Body of pancreas (tissue), 4 donors: ENCODE measurements around the gene MATR3. TPM values are rescaled to one million over a fixed set of nuclear protein-coding genes. Genes with fewer than 3 reads are reported as not detected.

ENCODE experiments used
- ATAC-seq: fragments of 150-250 bp; one replicate; pipeline ENCODE4 v1.9.1; 2016
- DNase-seq, 4 donors: peaks; one replicate each; pipeline ENCODE4 v3.0.0-alpha.2; 2019
- H3K27ac ChIP-seq, 4 donors: fragments of 200-600 bp; sonication (generic); 1 replicate in 3 of 4; 2 replicates in 1 of 4; pipeline versions ENCODE4 v1.5.1 to v1.6.1; 2016 to 2019; ENCODE audit warnings: mild to moderate bottlenecking in 1 of 4, mixed read lengths in 1 of 4, moderate library complexity in 1 of 4
- H3K27me3 ChIP-seq, 2 donors: fragments of 200-600 bp; sonication (generic); one replicate each; pipeline ENCODE4 v1.6.0; 2016; ENCODE audit warnings: mild to moderate bottlenecking in 1 of 2
- H3K36me3 ChIP-seq, 2 donors: fragments of 200-600 bp; sonication (generic); replicated peaks in 1 of 2; 2 replicates each; pipeline ENCODE4 v1.5.1; 2016; ENCODE audit warnings: low read depth in 2 of 2; ENCODE audit not compliant: insufficient read depth in 1 of 2
- H3K4me1 ChIP-seq: fragments of 200-600 bp; sonication (generic); one replicate; pipeline ENCODE4 v1.6.0; 2016
- H3K4me3 ChIP-seq, 2 donors: fragments of 200-600 bp; sonication (generic); 1 replicate in 1 of 2; 2 replicates in 1 of 2; pipeline ENCODE4 v1.5.1; 2016 to 2019
- H3K9me3 ChIP-seq, 3 donors: fragments of 200-600 bp; sonication (generic); 1 replicate in 2 of 3; 2 replicates in 1 of 3; pipeline ENCODE4 v1.5.1; 2016
- CTCF ChIP-seq, 7 experiments: fragments of 450-650 bp in 4 of 7; fragments of 200-600 bp in 3 of 7; sonication (generic) in 3 of 7; IDR thresholded peaks; one replicate each; pipeline ENCODE4 v1.5.1; 2016 to 2019; ENCODE audit warnings: antibody characterized with exemption in 7 of 7
- POLR2A ChIP-seq, 3 donors: fragments of 450-650 bp; IDR thresholded peaks; one replicate each; pipeline ENCODE4 v1.6.1; 2016; ENCODE audit warnings: antibody characterized with exemption in 3 of 3, mild to moderate bottlenecking in 2 of 3
- WGBS, 2 donors: methylation state at CpG; one replicate each; pipeline ENCODE4 v1.1.5; 2017; 5-methylcytosine and 5-hydroxymethylcytosine counted together
- intact Hi-C: fragments of 100-400 bp; cut with DNase I; formaldehyde crosslinking; loops from one replicate; pipeline ENCODE4 v1.15.1; 2023
- total RNA-seq, 2 donors: library from RNA; depleted of rRNA; stranded (reverse); fragments of >200 nt; gene quantifications; one replicate each; pipeline ENCODE4 v1.1.0, GENCODE V29; 2016

MATR3 gene
- total RNA-seq, 2 donors from 2014 or later: 99.2 to 160 TPM

GRCh38 chr5:139275536-139275935 is 18.0 kb upstream of the MATR3 start:
- H3K27ac ChIP-seq: peak overlapping the region in 3 of 4 donors; percentile 29 to 51 (median 40)
- 77 to 93% methylated on average over 4 of the region's 4 CpGs for WGBS, 2 donors
- TF ChIP-seq CTCF (IDR thresholded peaks at IDR 0.05) (no peak), POLR2A (IDR thresholded peaks at IDR 0.05) (no peak)
- intact Hi-C loops: no loop called here
- no peaks in the 10 kb centered on the region for H3K27me3 ChIP-seq
- no peaks in the 10 kb centered on the region for H3K36me3 ChIP-seq
- no peaks in the 10 kb centered on the region for H3K9me3 ChIP-seq
- H3K4me3 ChIP-seq: no peak overlapping the region
- H3K4me1 ChIP-seq: peaks cover 54% of the 10 kb centered on the region
- DNase-seq: no peak
- no peak for ATAC-seq

GRCh38 chr5:139275956-139276355 is 17.6 kb upstream of the MATR3 start:
- Histone ChIP-seq H3K27me3 (no peaks in the 10 kb centered on the region), H3K9me3 (no peaks in the 10 kb centered on the region), H3K27ac (peak overlapping the region in 3 of 4 donors; percentile 29 to 51 (median 40)), H3K4me3 (no peak overlapping the region), H3K4me1 (peaks cover 50% of the 10 kb centered on the region), H3K36me3 (no peaks in the 10 kb centered on the region)
- intact Hi-C loops: no loop called here
- DNase-seq: no peak
- no peak for ATAC-seq
- 58 to 64% methylated on average over 3 of the region's 3 CpGs for WGBS, 2 donors
- no peak for TF ChIP-seq CTCF (IDR thresholded peaks at IDR 0.05)
- TF ChIP-seq POLR2A (IDR thresholded peaks at IDR 0.05): no peak

- Histone ChIP-seq H3K36me3 (no peaks in the 10 kb centered on the region), H3K27ac (peak overlapping the region in 2 of 4 donors; percentile 29 to 51), H3K9me3 (no peaks in the 10 kb centered on the region), H3K4me3 (no peak overlapping the region), H3K4me1 (peaks cover 50% of the 10 kb centered on the region), H3K27me3 (no peaks in the 10 kb centered on the region)
- 42 to 44% methylated on average over 2 of the region's 2 CpGs for WGBS, 2 donors
- intact Hi-C loops: no loop called here
- DNase-seq (no peak), ATAC-seq (no peak)
- TF ChIP-seq CTCF (IDR thresholded peaks at IDR 0.05): no peak
- no peak for TF ChIP-seq POLR2A (IDR thresholded peaks at IDR 0.05)
These were observed 17.1 kb upstream of the MATR3 start for GRCh38 chr5:139276426-139276825.

GRCh38 chr5:139277171-139277570 is 16.4 kb upstream of the MATR3 start:
- Histone ChIP-seq H3K4me3 (no peak overlapping the region), H3K36me3 (no peaks in the 10 kb centered on the region), H3K27me3 (no peaks in the 10 kb centered on the region), H3K9me3 (no peaks in the 10 kb centered on the region), H3K4me1 (peaks cover 53% of the 10 kb centered on the region), H3K27ac (no peak overlapping the region)
- no peak for TF ChIP-seq POLR2A (IDR thresholded peaks at IDR 0.05)
- no peak for TF ChIP-seq CTCF (IDR thresholded peaks at IDR 0.05)
- DNase-seq (no peak), ATAC-seq (no peak)
- 66 to 84% methylated on average over 5 of the region's 5 CpGs for WGBS, 2 donors
- intact Hi-C loops: no loop called here

GRCh38 chr5:139278540-139279274 is 14.8 kb upstream of the MATR3 start:
- peaks cover 40% of the 10 kb centered on the region for H3K4me1 ChIP-seq
- no peaks in the 10 kb centered on the region for H3K36me3 ChIP-seq
- H3K27me3 ChIP-seq: no peaks in the 10 kb centered on the region
- no peak for ATAC-seq
- TF ChIP-seq POLR2A (IDR thresholded peaks at IDR 0.05): no peak
- no peak for TF ChIP-seq CTCF (IDR thresholded peaks at IDR 0.05)
- H3K9me3 ChIP-seq: no peaks in the 10 kb centered on the region
- no peak overlapping the region for H3K27ac ChIP-seq
- no peak for DNase-seq
- no peak overlapping the region for H3K4me3 ChIP-seq
- WGBS, 2 donors: 89 to 96% methylated on average over 6 of the region's 6 CpGs
- intact Hi-C loops: no loop called here
